H1 (cell line): ENCODE measurements around the gene UGT1A10. TPM values are rescaled to one million over a fixed set of nuclear protein-coding genes. Genes with fewer than 3 reads are reported as not detected.

ENCODE experiments used
- CTCF ChIA-PET: fragments of 300-600 bp; sonication (Branson Sonifier 250); formaldehyde crosslinking; loops from one replicate; lab custom pipeline; 2021; ENCODE audit not compliant: partially characterized antibody; lab: Charles Lee
- POLR2A ChIA-PET: fragments of 300-600 bp; sonication (Branson Sonifier 250); formaldehyde crosslinking; loops from one replicate; lab custom pipeline; 2021; ENCODE audit warnings: inconsistent platforms; ENCODE audit not compliant: partially characterized antibody; lab: Charles Lee
- DNase-seq, 2 experiments: peaks; one replicate each; pipeline versions ENCODE4 v3.0.0 to v3.0.0-alpha.2; 2010 to 2022; ENCODE audit warnings: low spot score in 2 of 2, low read depth in 1 of 2, mixed read lengths in 1 of 2
- FAIRE-seq: peaks from 2 replicates; lab custom pipeline; 2011; peaks lifted over from hg19 to GRCh38; lab: Jason Lieb, UNC
- H2AFZ ChIP-seq: 2 replicates; pipeline ENCODE4 v1.8.1; 2012; ENCODE audit warnings: low read length, inconsistent platforms
- H2AK5ac ChIP-seq: 2 replicates; pipeline ENCODE4 v1.6.1; 2013; ENCODE audit warnings: low read depth, low read length
- H2BK120ac ChIP-seq: replicated peaks from 2 replicates; pipeline ENCODE3; 2013; ENCODE audit warnings: low read depth, low read length, inconsistent platforms
- H2BK12ac ChIP-seq: 2 replicates; pipeline ENCODE4 v1.6.1; 2013; ENCODE audit warnings: low read depth, low read length
- H2BK15ac ChIP-seq: 2 replicates; pipeline ENCODE4 v1.6.1; 2013; ENCODE audit warnings: low read length
- H2BK20ac ChIP-seq: 2 replicates; pipeline ENCODE4 v1.6.1; 2013; ENCODE audit warnings: low read length
- H2BK5ac ChIP-seq: 2 replicates; pipeline ENCODE4 v1.6.1; 2013; ENCODE audit warnings: low read depth, low read length
- H3K14ac ChIP-seq: 2 replicates; pipeline ENCODE4 v1.6.1; 2013; ENCODE audit warnings: inconsistent platforms; ENCODE audit not compliant: insufficient read length
- H3K18ac ChIP-seq: 2 replicates; pipeline ENCODE4 v1.6.1; 2013; ENCODE audit warnings: low read length; ENCODE audit errors: extremely low read depth
- H3K23ac ChIP-seq: 2 replicates; pipeline ENCODE4 v1.6.1; 2013; ENCODE audit warnings: inconsistent platforms; ENCODE audit not compliant: insufficient read length
- H3K23me2 ChIP-seq: 2 replicates; pipeline ENCODE4 v1.6.1; 2013; ENCODE audit warnings: low read depth, low read length
- H3K27ac ChIP-seq: 2 replicates; pipeline ENCODE4 v1.6.1; 2011; ENCODE audit warnings: low read depth, low read length, inconsistent platforms
- H3K27me3 ChIP-seq, 4 experiments: replicated peaks in 1 of 4; 1 replicate in 1 of 4; 2 replicates in 3 of 4; pipeline versions ENCODE4 v1.6.1 to v1.8.1; 2011 to 2013; ENCODE audit warnings: low read length in 3 of 4, mild to moderate bottlenecking in 3 of 4, inconsistent platforms in 2 of 4, mixed read lengths in 2 of 4, moderate library complexity in 1 of 4; ENCODE audit not compliant: control insufficient read depth in 3 of 4, insufficient read depth in 3 of 4; ENCODE audit errors: extremely low read depth in 1 of 4
- H3K36me3 ChIP-seq, 4 experiments: 2 replicates each; pipeline versions ENCODE4 v1.6.1 to v1.8.1; 2011 to 2013; ENCODE audit warnings: mild to moderate bottlenecking in 4 of 4, low read length in 3 of 4, moderate library complexity in 2 of 4, control low read depth in 1 of 4, inconsistent platforms in 1 of 4; ENCODE audit not compliant: insufficient read depth in 4 of 4, control insufficient read depth in 2 of 4
- H3K4ac ChIP-seq: replicated peaks from 2 replicates; pipeline ENCODE3; 2013; ENCODE audit warnings: low read length, low read depth, mixed read lengths, inconsistent platforms; ENCODE audit not compliant: insufficient read length
- H3K4me1 ChIP-seq, 4 experiments: replicated peaks in 1 of 4; 1 replicate in 1 of 4; 2 replicates in 3 of 4; pipeline versions ENCODE4 v1.6.1 to v1.8.1; 2011 to 2013; ENCODE audit warnings: low read length in 3 of 4, inconsistent platforms in 2 of 4, mixed read lengths in 1 of 4; ENCODE audit not compliant: insufficient read depth in 4 of 4, control insufficient read depth in 3 of 4
- H3K4me2 ChIP-seq, 2 experiments: 2 replicates each; pipeline versions ENCODE4 v1.6.1 to v1.8.1; 2011 to 2013; ENCODE audit warnings: low read depth in 2 of 2, low read length in 2 of 2, control low read depth in 1 of 2, inconsistent platforms in 1 of 2, mild to moderate bottlenecking in 1 of 2; ENCODE audit not compliant: insufficient read depth in 1 of 2
- H3K4me3 ChIP-seq, 4 experiments: fragments of 200-600, 300-600 bp in 1 of 4; sonication (generic), shearing (Covaris generic), sonication (Bioruptor Twin) in 1 of 4; 2 replicates each; pipeline versions ENCODE4 v1.5.1 to v1.8.1; 2011 to 2016; ENCODE audit warnings: low read length in 4 of 4, low read depth in 3 of 4, control low read depth in 2 of 4, inconsistent platforms in 2 of 4, mild to moderate bottlenecking in 2 of 4, mixed read lengths in 1 of 4, moderate library complexity in 1 of 4; ENCODE audit not compliant: insufficient read depth in 2 of 4; ENCODE audit errors: extremely low read depth in 1 of 4
- H3K56ac ChIP-seq: replicated peaks from 2 replicates; pipeline ENCODE3; 2013; ENCODE audit warnings: low read depth, mild to moderate bottlenecking, mixed read lengths, low read length, inconsistent platforms; ENCODE audit not compliant: insufficient read length
- H3K79me1 ChIP-seq: 2 replicates; pipeline ENCODE4 v1.6.1; 2013; ENCODE audit warnings: low read depth, low read length, control low read depth
- H3K79me2 ChIP-seq, 2 experiments: 2 replicates each; pipeline versions ENCODE4 v1.6.1 to v1.8.1; 2012 to 2013; ENCODE audit warnings: low read length in 2 of 2, mild to moderate bottlenecking in 2 of 2, inconsistent platforms in 1 of 2; ENCODE audit not compliant: insufficient read depth in 2 of 2, control insufficient read depth in 1 of 2
- H3K9ac ChIP-seq, 4 experiments: replicated peaks in 1 of 4; 1 replicate in 1 of 4; 2 replicates in 3 of 4; pipeline versions ENCODE4 v1.6.1 to v1.8.1; 2011 to 2013; ENCODE audit warnings: low read depth in 3 of 4, low read length in 3 of 4, control low read depth in 2 of 4, mild to moderate bottlenecking in 2 of 4, moderate library complexity in 2 of 4, inconsistent platforms in 1 of 4; ENCODE audit errors: extremely low read depth in 1 of 4
- H3K9me3 ChIP-seq, 2 experiments: 2 replicates each; pipeline versions ENCODE4 v1.6.1 to v1.8.1; 2012 to 2013; ENCODE audit warnings: mild to moderate bottlenecking in 2 of 2, moderate library complexity in 2 of 2, control low read depth in 1 of 2, inconsistent platforms in 1 of 2, low read depth in 1 of 2, low read length in 1 of 2, mixed read lengths in 1 of 2; ENCODE audit not compliant: insufficient read depth in 2 of 2
- H4K20me1 ChIP-seq, 2 experiments: replicated peaks in 1 of 2; 2 replicates each; pipeline versions ENCODE3 to v1.8.1; 2011 to 2013; ENCODE audit warnings: inconsistent platforms in 2 of 2, low read length in 2 of 2, mild to moderate bottlenecking in 1 of 2; ENCODE audit not compliant: insufficient read depth in 2 of 2, control insufficient read depth in 1 of 2
- H4K5ac ChIP-seq: 2 replicates; pipeline ENCODE4 v1.6.1; 2013; ENCODE audit warnings: low read length, low read depth, mixed read lengths, inconsistent platforms; ENCODE audit not compliant: insufficient read length
- H4K8ac ChIP-seq: 2 replicates; pipeline ENCODE4 v1.8.0; 2013; ENCODE audit warnings: mild to moderate bottlenecking, moderate library complexity, low read length, inconsistent platforms; ENCODE audit not compliant: insufficient read depth; ENCODE audit errors: extremely low read depth
- H4K91ac ChIP-seq: replicated peaks from 2 replicates; pipeline ENCODE3; 2013; ENCODE audit warnings: low read length, mixed read lengths, inconsistent platforms; ENCODE audit not compliant: insufficient read length
- CBX5 ChIP-seq: fragments of 300-800, 300-1000 bp; sonication (generic); IDR thresholded peaks from 2 replicates; pipeline ENCODE4 v1.7.1; 2016; ENCODE audit warnings: antibody characterized with exemption, low read length, low read depth
- CHD2 ChIP-seq: IDR thresholded peaks from 2 replicates; pipeline ENCODE4 v1.6.1; 2012; ENCODE audit warnings: low read length, improper control_type of control experiment
- CREB1 ChIP-seq: IDR thresholded peaks from 2 replicates; pipeline ENCODE4 v1.6.1; 2012; ENCODE audit warnings: inconsistent platforms
- CTBP2 ChIP-seq: IDR thresholded peaks from 2 replicates; pipeline ENCODE4 v1.7.0; 2011; ENCODE audit warnings: borderline replicate concordance, mild to moderate bottlenecking, moderate library complexity, mixed read lengths, low read length; ENCODE audit not compliant: insufficient read depth, insufficient read length
- EP300 ChIP-seq, 2 experiments: IDR thresholded peaks; 1 replicate in 1 of 2; 2 replicates in 1 of 2; pipeline ENCODE4 v1.6.1; 2011 to 2012; ENCODE audit warnings: low read depth in 2 of 2, low read length in 2 of 2, mild to moderate bottlenecking in 2 of 2, borderline replicate concordance in 1 of 2, inconsistent platforms in 1 of 2, moderate library complexity in 1 of 2
- HDAC6 ChIP-seq: IDR thresholded peaks from one replicate; pipeline ENCODE4 v1.7.1; 2012; ENCODE audit warnings: low read depth, mild to moderate bottlenecking, inconsistent platforms, low read length, moderate library complexity
- NANOG ChIP-seq: IDR thresholded peaks from 2 replicates; pipeline ENCODE4 v1.6.1; 2011; ENCODE audit warnings: low read length, low read depth, mild to moderate bottlenecking, inconsistent platforms; ENCODE audit not compliant: insufficient read depth, poor library complexity, severe bottlenecking
- RXRA ChIP-seq: IDR thresholded peaks from 2 replicates; pipeline ENCODE4 v1.6.1; 2011; ENCODE audit warnings: low read depth, mild to moderate bottlenecking, low read length, moderate library complexity; ENCODE audit not compliant: insufficient read depth
- TBP ChIP-seq: IDR thresholded peaks from 2 replicates; pipeline ENCODE4 v1.6.1; 2011; ENCODE audit warnings: low read depth, low read length, improper control_type of control experiment
- WGBS, 2 experiments: shearing (Covaris generic) in 1 of 2; methylation state at CpG; one replicate each; pipeline versions ENCODE4 v1.1.6 to v1.1.7; 2013 to 2015; ENCODE audit warnings: low lambda C conversion rate in 2 of 2, mixed read lengths in 2 of 2, inconsistent platforms in 1 of 2, low coverage in 1 of 2, missing lambda C conversion rate in 1 of 2; ENCODE audit not compliant: insufficient replicate concordance in 2 of 2, insufficient coverage in 1 of 2, insufficient read length in 1 of 2; ENCODE audit errors: extremely low coverage in 1 of 2, missing lambda C conversion rate in 1 of 2; 5-methylcytosine and 5-hydroxymethylcytosine counted together
- polyA plus RNA-seq, 7 experiments: library from polyadenylated mRNA; depleted of rRNA in 3 of 7; stranded (reverse) in 5 of 7; unstranded in 2 of 7; fragments of >200 nt in 5 of 7; fragments of 200-250 nt in 2 of 7; gene quantifications; 1 replicate in 5 of 7; 2 replicates in 1 of 7; 4 replicates in 1 of 7; pipeline versions ENCODE4 v1.2.1 to v1.2.3, GENCODE V29; 2011 to 2013; ENCODE audit warnings: missing spikeins in 2 of 7, mixed read lengths in 2 of 7
- total RNA-seq: library from RNA; stranded (reverse); fragmentation: NEBNext Ultra II Directional; extraction: Animal tissue kit (Norgen Biotek cat#: 25700); gene quantifications from 2 replicates; pipeline ENCODE4 v1.2.1, GENCODE V29; 2021

The UGT1A10 gene
- total and polyA plus RNA-seq, 2 of the 8 experiments (the other 6 are each of a cell fraction or from before 2014, with no cell fraction given) = not detected

DNA sequence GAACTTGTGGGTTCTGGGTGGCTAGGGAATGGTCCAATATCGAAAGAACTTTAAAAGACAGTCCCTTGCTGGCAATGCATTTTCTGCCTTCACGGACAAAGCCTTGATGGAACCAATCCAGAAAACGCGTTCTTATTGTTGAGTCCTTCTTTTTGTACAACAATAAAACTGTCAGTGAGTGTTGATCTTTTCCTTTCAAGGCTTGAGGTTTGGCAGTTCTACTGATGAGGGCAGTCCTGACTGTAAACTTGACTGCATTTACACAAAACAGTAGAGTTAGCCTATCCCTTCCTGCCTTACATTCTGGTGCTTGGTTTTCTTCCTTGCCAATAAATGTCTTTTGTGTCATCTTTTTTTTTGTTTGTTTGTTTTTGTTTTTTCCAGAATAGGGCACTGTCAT lies 42.9 kb downstream of the UGT1A10 start:
- Histone ChIP-seq H2AFZ (no peak overlapping the region), H4K20me1 (no peaks in the 10 kb centered on the region), H3K79me2 (no peaks in the 10 kb centered on the region), H2BK20ac (no peak overlapping the region), H4K8ac (no peak overlapping the region), H4K5ac (no peak overlapping the region), H2BK120ac (no peak overlapping the region), H3K23ac (no peak overlapping the region), H4K91ac (no peak overlapping the region), H3K4me1 (no peaks in the 10 kb centered on the region; a peak in 1 of 7 replicates), H3K36me3 (no peaks in the 10 kb centered on the region), H3K23me2 (no peaks in the 10 kb centered on the region), H3K4me2 (no peak overlapping the region), H3K9ac (no peak overlapping the region), H3K27ac (no peak overlapping the region), H3K4ac (no peak overlapping the region), H2AK5ac (no peak overlapping the region), H3K9me3 (no peaks in the 10 kb centered on the region), H3K14ac (no peak overlapping the region), H3K79me1 (no peaks in the 10 kb centered on the region), H3K18ac (no peak overlapping the region), H3K56ac (no peak overlapping the region), H2BK12ac (no peak overlapping the region), H2BK15ac (no peak overlapping the region), H3K27me3 (no peaks in the 10 kb centered on the region), H3K4me3 (no peak overlapping the region), H2BK5ac (no peak overlapping the region)
- ChIA-PET POLR2A (no interaction called here), CTCF (no interaction called here)
- TF ChIP-seq TBP (no peak), HDAC6 (no peak), NANOG (no peak), CBX5 (no peak), CTBP2 (no peak), CREB1 (no peak), RXRA (no peak), EP300 (IDR thresholded peaks at IDR 0.05; ENCODE audit: borderline replicate concordance in 1 of 2, low read depth in 2 of 2, low read length in 2 of 2) (no peak), CHD2 (no peak)
- 77% methylated on average over 4 of the region's 4 CpGs; no CpG with 5 or more reads in 1 of the 2 experiments for WGBS, 2 experiments
- FAIRE-seq (no peak), DNase-seq (no peak)
